Stimulated activated CD8-positive, alpha-beta memory T cell treated with anti-CD3 and anti-CD28 coated beads, Interleukin-7, amount 100 ng/mL, for 1 hour (primary cell): Measurements from ENCODE around the gene CFAP91.
"Not testable (repeated sequence)": the region's sequence is repeated elsewhere in the genome, so short reads cannot be mapped to it uniquely, and the experiment has no call there.

Experiments
- DNase-seq, 2 donors: peaks; one replicate each; pipeline ENCODE4 v3.0.0-alpha.2; 2020; ENCODE audit warnings: low read depth in 2 of 2

CFAP91 gene

GRCh38 chr3:119677641-119677934 lies 25.2 kb upstream of the CFAP91 start:
- no peak for DNase-seq

GRCh38 chr3:119678209-119678608 lies 24.6 kb upstream of the CFAP91 start:
- DNase-seq, result not testable (repeated sequence)

GRCh38 chr3:119679874-119680273 lies 22.9 kb upstream of the CFAP91 start:
- DNase-seq, result no peak

DNA sequence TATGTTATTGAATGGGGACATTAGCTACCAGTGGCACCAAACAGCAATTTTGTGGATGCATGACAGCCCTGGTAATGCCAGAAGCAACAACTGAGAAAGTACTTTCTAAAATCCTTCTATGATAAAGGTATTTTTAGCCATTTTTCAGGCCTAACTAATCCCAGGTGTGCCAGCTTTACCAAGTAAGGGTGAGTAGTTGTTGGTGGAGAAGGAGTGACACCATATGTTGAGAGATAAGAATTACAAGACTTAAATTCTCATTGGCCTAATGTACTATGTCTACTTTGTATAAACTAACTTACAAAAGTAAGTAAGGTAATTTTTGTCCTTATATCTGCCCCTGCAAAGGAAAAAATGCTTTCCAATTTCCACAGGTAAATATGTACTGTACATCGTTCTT lies 21.5 kb upstream of the CFAP91 start:
- no peak for DNase-seq

DNA sequence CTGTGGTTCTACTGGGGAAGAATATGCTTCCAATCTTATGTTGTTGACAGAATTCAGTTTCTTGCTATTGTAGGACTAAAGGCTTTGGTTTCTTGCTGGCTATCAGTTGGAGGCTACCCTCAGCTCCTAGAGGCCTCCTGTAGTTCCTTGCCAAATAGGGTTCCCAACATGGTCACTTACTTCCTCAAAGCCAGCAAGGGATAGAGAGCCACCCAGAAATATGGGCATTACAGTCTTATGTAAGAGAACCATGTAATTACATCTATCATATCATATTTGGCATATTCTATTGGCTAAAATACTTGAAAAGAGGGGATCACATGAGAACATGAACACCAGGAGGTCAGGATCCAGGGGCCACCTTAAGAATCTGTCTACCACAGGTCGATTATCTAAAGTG lies 19.4 kb upstream of the CFAP91 start:
- no peak for DNase-seq

GRCh38 chr3:119690043-119690656 lies 12.7 kb upstream of the CFAP91 start:
- no peak for DNase-seq

- no peak for DNase-seq
These were observed 7.3 kb upstream of the CFAP91 start for GRCh38 chr3:119695480-119695879.

- no peak for DNase-seq
These were observed 5.4 kb upstream of the CFAP91 start for GRCh38 chr3:119697394-119697793.

GRCh38 chr3:119700269-119700919 lies 2.4 kb upstream of the CFAP91 start:
- DNase-seq, result no peak

GRCh38 chr3:119700920-119701734 lies 1.7 kb upstream of the CFAP91 start:
- DNase-seq, result no peak

DNA sequence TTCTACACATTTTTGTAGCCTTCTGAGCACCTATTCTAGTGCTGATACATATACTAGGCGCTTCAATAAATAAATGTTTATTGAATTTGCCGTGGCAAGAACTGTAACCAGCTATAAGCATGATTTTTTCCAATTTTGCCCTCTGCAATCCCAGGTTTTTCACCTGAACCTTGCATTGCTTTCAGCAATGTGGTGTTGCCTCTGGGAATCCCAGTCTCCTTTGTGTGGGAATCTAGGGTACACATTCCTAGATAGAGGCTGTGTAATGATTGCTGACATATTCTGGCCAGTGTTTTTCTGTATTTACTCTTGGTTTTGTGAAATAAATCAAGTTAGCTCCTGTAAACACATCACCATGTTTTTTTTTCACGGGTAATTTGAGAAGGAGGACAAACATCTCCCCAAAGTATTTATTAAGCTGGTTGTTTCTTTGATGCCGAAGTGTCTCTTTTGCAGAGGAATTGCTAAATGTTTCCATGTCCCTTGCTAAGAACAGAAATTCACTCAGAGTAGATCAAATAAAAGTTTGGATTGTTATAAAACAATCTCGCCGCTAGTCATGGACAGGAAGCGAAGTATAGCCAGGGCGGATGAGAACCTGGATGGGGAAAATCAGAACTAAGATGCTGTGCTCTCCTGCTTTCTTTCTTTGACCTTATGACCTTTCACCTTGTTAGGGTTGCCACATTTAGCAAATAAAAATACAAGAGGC lies 1.2 kb downstream of the CFAP91 start:
- DNase-seq, result no peak

GRCh38 chr3:119715105-119715504 lies 12.3 kb downstream of the CFAP91 start:
- DNase-seq, result no peak

- DNase-seq, result no peak
These were observed 14.2 kb downstream of the CFAP91 start for GRCh38 chr3:119716998-119717397.

DNA sequence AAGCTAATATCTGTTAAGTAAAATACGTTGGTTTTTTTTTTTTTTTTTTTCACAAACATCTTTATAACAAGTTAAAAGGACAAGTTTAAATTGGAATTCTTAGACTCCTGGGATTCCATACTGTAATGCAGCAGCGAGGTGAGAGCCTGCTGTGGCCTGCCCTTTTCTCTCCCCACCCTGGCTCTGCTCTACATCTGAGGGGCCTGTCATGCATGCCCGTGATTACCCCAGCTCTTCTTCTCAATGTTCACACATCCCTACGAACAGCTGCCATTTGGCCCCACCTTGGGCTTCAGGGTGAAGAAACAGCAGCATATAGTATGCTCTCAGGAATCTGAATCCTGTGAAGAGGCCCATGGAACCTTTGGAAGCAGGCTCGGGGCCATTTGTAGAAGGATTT lies 14.7 kb downstream of the CFAP91 start:
- no peak for DNase-seq

- DNase-seq, result no peak
These were observed 20.2 kb downstream of the CFAP91 start for GRCh38 chr3:119723022-119723421.

DNA sequence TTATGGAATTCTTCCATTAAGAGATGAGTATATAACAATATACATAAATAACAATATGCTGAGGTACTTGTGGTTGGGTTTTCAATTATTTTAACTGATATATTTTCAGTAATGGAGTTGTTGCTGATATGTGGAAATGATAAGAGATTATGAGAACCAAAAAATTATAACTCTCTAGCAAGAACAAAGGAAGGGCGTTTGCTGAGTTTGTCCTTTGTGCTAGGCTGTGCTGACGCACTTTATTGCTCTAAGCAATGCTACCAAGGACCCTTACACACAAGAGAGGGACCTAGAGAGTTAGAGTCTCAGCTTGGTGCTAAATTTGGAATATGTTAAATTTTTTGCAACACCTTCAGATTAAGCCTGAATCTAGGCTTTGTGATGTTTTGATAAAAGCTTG lies 24.1 kb downstream of the CFAP91 start:
- no peak for DNase-seq

GRCh38 chr3:119729996-119730395 lies 27.2 kb downstream of the CFAP91 start:
- no peak for DNase-seq

DNA sequence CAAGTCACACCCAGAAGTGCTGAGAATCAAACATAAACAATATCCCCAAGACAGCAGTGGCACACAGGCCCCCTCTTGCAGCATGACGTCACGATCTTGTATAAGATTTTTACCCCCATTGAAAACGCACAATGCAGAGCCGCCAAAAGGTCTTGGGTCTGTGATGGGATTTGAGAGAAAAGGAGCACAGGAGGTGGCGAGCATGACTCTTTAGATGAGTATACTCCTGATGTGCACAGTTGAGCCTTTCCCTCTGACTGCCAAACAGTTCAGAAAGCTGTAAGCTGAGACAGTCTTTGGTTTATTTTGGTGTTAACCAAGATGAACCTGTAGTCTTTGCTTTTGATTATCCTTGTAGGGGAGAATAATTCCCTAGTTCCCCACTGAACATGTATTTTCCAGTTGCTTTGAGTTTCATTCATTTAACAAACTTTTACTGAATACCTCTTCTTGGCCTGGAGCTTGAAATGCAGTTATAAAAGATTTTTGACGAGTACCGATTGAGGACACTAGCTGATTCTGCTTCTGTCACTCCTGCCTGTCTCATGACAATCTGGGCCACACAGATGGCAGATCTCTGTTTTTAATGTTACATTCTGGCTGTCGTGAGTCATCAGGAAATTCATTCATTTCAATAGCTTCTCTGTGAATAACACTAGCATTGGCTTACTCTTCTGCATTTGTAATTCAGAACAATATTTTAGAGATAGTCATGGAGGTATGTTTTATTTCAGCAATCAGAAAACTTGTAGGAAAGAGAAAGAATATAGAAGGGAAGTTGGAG lies 28.9 kb downstream of the CFAP91 start:
- DNase-seq, result no peak

DNA sequence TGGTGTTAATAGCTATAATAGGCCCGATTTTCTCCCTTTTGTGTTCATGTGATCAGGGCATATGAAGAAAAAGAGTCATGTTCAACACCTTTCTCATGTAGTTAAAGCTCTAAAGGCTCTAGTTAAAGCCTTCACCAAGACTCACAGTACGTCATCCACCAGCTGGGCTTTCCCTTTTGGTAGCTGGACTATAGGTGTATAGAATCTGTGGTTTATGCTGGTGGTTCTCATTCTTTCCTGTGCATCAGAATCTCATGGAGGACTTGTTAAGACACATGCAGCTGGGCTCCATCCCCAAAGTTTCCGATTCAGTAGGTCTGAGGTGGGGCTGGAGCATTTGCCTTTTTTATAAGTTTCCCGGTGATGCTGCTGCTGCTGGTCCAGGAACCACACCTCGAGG lies 31.0 kb downstream of the CFAP91 start:
- DNase-seq, result no peak

GRCh38 chr3:119738741-119739140 lies 35.9 kb downstream of the CFAP91 start:
- no peak for DNase-seq

DNA sequence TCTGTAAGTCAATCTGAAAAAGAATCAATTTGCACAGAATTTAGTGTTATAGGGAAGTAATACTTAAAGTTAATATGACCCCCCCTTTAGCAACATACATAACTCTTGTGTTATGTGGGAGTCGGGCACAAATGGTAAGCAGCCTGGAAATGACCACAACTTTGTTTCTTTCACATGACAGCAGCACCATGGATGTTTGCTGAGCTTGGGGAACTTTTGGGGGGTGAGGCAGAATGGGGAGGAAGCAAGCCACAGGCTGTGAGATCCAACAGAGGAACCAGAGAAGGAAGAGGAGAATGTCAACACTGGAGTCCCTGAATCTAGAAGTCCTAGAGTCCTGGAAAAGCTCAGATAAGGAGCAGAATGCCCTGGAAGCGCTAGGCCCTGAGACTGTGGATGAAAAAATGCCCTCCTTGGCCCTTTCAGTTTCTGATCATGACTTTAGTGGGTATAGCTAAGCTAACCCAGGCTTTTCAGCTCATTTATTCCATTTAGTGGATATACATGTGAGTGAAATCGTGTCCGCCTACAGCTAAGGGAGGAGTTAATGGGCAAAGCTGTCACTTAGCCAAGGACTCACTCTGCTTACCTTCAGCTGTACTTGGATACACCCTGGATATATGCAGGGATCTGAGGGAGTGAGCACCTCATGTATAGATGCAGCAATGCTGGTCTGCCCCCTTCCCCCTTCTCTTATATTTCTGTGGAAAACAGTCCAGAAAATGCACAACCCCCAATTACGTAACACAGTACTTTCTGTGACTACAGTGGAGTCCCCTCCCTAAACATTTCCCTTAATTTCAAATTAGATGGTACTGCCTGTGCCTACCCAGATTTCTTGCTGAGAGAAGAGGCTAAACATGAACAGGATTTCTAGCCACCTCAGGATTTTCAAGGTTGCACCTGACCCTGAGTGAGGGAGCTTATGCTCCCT lies 39.1 kb downstream of the CFAP91 start:
- DNase-seq, result no peak
